Activated CD8-positive, alpha-beta memory T cell treated with anti-CD3 and anti-CD28 coated beads for 36 hours (primary cell): ENCODE results near the gene RNF208. TPM values are rescaled to one million over a fixed set of nuclear protein-coding genes. Genes with fewer than 3 reads are reported as not detected.

Source experiments
- CTCF ChIA-PET: fragments of 350-600 bp; sonication (Branson Sonifier 250); formaldehyde crosslinking; loops from one replicate; lab custom pipeline; 2021; ENCODE audit warnings: antibody characterized with exemption; lab: Charles Lee
- POLR2A ChIA-PET: fragments of 350-600 bp; sonication (Branson Sonifier 250); formaldehyde crosslinking; loops from one replicate; lab custom pipeline; 2021; ENCODE audit warnings: antibody characterized with exemption; lab: Charles Lee
- total RNA-seq, 2 experiments: library from RNA; stranded (reverse); gene quantifications; one replicate each; pipeline ENCODE4 v1.2.3, GENCODE V29; 2021

RNF208 gene
- total RNA-seq, 2 experiments from 2014 or later = 3.0 to 4.1 TPM

DNA sequence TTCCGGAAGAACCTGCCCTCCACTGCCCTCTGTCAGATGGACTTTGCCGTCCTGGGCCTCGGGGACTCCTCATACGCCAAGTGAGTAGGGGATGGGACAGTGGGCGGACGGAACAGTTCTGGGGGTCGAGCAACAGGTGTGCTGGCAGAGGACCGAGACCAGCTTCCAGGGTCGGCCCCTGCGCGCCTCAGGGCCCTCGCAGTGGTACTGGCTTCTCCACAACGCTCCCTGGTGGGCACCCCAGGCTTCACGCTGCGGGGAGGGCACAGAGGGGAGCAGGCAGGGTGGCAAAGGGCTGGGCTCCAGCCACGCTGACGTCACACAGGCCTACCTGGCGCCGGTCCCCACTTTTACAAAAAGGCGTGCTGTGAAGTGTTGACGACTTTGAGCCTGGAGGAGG, 9.5 kb downstream of the RNF208 start:
- POLR2A ChIA-PET = interaction anchor here (1.3 kb wide), 1 partner anchor 28 kb away, joined by 3 read pairs; the partner anchor contains the start of gene TUBB4B
- CTCF ChIA-PET = no interaction called here

DNA sequence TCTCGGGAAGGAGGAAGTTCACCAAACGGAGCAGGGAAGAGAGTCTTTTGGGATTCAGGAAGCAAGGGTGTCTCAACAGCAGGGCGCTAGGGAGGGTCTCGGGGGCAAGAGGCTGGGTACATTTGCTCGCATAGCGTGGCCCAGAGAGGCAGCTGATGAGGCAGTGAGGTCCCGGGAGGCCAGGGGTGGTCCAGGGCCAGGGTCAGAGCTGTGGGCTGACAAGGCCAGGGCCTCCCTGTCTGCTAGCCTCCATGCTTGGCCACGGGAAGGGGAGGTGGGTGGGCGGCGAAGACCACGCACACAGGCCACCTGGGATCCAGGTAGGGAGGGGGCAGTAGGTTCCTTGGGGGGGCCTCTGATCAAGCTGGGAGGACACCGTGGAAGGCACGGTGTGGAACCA, 10.5 kb downstream of the RNF208 start:
- ChIA-PET POLR2A (interaction anchor here (1.3 kb wide), 1 partner anchor 29 kb away, joined by 3 read pairs; the partner anchor contains the start of gene TUBB4B), CTCF (no interaction called here)

DNA sequence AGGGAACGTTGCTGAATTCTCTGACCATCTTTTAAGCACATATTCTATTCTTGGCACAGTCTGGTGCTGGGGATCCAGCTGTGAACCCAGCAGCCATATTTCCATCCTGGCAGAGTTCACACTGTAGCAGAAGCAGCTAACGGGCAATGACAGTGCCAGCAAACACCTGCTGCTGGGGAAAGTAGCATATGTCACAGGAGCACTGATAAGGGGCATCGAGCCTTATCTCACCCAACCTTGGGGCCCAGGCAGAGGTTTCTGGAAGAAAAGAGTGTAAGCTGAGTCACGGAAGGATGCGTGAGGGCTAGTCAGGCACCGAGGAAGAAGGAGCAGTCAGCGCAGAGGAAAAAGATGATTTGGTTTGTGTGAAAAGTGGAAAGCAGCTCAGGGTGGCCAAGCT, 15.4 kb downstream of the RNF208 start:
- POLR2A ChIA-PET = interaction anchor here (1.8 to 3.2 kb wide), 2 partner anchors 17 to 34 kb away, joined by 5 to 15 read pairs; partner anchors contain the start of gene RNF208
- CTCF ChIA-PET = interaction anchor here (1.2 to 1.9 kb wide), 2 partner anchors 21 to 30 kb away, joined by 7 read pairs; partner anchors contain the start of gene RNF224

DNA sequence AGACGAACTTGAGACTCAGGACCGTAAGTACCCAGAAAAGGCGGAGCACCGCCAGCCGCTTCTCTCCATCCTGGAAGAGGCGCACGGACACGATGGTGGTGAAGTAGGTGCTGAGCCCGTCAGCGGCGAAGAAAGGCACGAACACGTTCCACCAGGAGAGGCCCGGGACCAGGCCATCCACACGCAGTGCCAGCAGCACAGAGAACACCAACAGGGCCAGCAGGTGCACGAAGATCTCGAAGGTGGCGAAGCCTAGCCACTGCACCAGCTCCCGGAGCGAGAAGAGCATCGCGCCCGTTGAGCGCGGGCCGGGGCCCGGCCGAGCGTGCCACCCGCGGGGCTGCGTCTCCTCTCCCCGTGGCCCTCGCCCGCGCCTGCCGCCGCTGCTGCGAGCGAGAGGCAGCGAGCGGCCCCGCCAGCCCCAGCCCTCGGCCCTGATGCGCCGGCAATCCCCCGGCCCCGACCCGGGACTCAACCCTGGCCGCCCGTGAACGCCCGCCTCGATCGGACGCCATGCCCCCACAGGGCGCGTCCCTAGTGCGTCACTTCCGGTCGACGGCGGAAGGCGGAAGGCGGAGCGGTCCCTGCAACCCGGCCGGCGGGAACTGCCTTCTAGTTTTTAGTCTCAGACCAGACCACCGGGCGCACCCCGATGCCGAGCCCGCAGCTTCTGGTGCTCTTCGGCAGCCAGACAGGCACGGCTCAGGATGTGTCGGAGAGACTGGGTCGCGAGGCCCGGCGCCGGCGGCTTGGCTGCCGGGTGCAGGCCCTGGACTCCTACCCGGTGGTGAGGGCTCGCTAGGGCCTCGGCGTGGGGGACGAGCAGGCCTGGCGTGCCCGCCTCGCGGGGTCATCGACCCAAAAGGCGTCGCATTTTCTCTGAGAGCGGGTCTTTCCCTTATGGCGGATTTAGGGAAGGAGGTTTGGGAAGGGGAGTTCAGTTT, 16.6 kb downstream of the RNF208 start, which contains the start of the genes NDOR1 and TMEM203:
Gene NDOR1 (plus strand): TSS at position 575 of the 944 bp plus-strand sequence. CDS start 78 bp downstream, at position 653.
Gene TMEM203 (minus strand): TSS at position 523 of the 944 bp plus-strand sequence. CDS start 234 bp downstream, at position 289.
- POLR2A ChIA-PET = interaction anchor here (1.3 to 3.2 kb wide), 3 partner anchors 17 to 35 kb away, joined by 6 to 15 read pairs (median 7); partner anchors contain the start of genes ANAPC2, RNF208, SSNA1 and TUBB4B
- CTCF ChIA-PET = interaction anchor here (1.0 to 5.0 kb wide), 5 partner anchors 10 to 76 kb away, joined by 3 to 21 read pairs (median 4); partner anchors contain the start of genes ANAPC2 and SSNA1

DNA sequence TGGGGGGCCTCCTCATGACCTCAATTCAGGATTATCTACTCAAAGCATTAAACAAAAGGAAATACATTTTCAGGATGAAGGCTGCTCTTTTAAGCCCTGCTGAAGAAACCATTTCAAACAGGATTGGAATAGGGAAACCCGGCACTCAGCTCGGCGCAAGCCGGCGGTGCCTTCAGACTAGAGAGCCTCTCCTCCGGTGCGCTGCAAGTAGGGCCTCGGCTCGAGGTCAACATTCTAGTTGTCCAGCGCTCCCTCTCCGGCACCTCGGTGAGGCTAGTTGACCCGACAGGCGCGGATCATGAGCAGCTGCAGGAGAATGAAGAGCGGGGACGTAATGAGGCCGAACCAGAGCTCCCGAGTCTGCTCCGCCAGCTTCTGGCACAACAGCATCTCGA, 17.3 kb downstream of the RNF208 start:
- CTCF ChIA-PET = interaction anchor here (1.0 to 5.0 kb wide), 6 partner anchors 10 to 75 kb away, joined by 3 to 21 read pairs (median 5); partner anchors contain the start of genes ANAPC2, RNF224 and SSNA1

DNA sequence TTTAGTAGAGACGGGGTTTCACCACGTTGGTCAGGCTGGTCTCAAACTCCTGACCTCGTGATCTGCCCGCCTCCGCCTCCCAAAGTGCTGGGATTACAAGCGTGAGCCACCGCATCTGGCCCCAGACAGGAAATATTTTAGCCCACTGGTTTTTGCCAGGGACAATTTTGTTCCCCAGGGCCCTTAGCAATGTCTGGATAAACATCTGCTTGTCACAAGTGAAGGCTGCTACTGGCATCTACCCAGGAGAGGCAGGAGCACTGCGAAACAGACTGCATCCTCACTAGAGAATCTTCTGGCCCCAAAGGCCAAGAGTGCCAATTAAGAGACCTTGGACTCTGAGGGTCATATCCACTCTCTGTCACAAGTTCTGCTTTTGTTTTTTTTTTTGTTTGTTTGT, 19.1 kb downstream of the RNF208 start:
- CTCF ChIA-PET = interaction anchor here (0.7 to 5.0 kb wide), 5 partner anchors 14 to 174 kb away, joined by 3 to 21 read pairs (median 3); partner anchors contain the start of genes ANAPC2, RNF224 and SSNA1
- POLR2A ChIA-PET = no interaction called here

More for the DNA sequence above, 17.3 kb downstream of the RNF208 start:
- POLR2A ChIA-PET = interaction anchor here (1.3 to 3.2 kb wide), 3 partner anchors 16 to 36 kb away, joined by 6 to 15 read pairs (median 7); partner anchors contain the start of genes ANAPC2, RNF208, SSNA1 and TUBB4B

DNA sequence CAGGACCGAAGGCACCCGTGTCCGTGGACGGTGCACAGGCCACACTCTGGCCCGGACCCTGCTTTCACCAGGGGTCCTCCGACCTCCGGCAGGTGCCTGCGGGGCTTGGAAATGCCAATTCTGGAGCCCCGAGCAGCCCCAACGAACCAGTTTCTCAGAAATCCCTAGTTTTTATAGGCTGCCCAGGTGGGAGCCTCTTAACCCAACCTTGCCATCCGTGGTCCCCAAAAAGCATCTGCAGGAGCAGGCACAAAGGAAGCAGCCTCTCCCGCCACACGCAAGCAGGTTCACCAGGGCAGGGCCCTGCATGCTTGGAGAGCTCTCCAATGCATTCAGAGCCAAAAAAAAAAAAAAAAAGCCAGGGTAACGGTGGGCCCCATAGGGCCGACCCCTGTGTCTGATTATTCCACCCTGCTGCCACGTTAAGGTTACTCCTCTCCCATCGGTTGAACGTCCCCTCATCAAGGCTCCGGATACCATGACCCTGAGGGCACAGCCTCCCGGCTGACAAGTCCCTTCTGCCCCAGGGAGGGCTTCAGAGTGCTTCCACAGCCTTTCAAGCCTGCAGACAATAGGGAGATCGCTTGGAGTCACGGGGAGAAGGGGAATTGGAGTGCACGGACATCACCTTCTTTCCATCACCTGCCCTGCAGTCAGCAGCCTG, 20.7 kb downstream of the RNF208 start:
- ChIA-PET POLR2A (interaction anchor here (0.7 to 1.5 kb wide), 5 partner anchors 13 to 86 kb away, joined by 3 to 10 read pairs (median 6); partner anchors contain the start of genes ANAPC2, SSNA1 and TUBB4B), CTCF (interaction anchor here (0.6 to 5.0 kb wide), 5 partner anchors 13 to 372 kb away, joined by 3 to 21 read pairs (median 5); partner anchors contain the start of genes ANAPC2 and SSNA1)

DNA sequence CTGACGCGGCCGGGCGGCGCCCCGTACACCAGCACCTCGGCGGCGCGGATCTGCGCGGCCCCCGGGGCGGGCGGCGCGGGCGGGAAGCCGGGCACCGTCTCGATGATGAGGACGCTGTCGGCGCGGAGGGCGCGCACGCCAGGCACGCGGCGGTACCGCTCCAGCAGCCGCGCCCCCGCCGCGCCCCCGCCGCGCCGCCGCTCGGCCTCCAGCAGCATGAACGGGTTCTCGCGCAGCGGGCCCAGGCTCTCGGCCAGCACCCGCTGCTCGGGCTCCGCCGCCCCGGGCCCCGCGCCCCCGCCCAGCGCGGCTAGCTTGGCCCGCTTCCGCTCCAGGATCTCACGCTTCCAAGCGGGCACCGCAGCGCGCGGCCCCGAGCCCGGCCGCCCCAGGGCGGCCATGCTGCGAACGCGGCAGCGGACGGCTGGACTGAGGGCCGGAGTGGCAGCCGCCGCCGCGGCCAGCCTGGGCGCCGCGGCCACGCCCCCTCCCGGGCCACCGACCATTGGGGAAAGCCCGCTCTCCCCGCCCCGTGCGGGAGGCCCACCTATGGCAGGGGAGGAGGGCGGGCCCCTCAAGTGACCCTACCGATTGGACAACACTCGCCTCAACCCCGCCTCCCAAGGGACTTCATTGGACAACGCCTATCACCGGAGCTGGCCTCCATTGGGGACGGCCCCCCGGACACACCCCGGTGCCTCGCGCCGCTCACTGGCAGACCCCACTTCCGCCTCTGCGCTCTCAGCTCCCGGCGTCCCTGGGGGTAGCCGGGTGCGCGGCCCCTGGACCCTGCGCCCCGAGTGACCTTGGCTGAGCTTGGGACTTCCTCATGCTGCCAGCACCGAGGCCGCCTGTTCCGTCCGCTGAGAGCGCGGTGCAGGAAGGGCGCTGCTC, 21.5 kb downstream of the RNF208 start, which contains the start of gene TPRN:
Gene TPRN (minus strand): TSS at position 431 of the 894 bp plus-strand sequence. CDS start 30 bp downstream, at position 401.
- POLR2A ChIA-PET = interaction anchor here (0.5 to 1.5 kb wide), 8 partner anchors 12 to 399 kb away, joined by 3 to 10 read pairs (median 4); partner anchors contain the start of genes ANAPC2, SSNA1 and TUBB4B
- CTCF ChIA-PET = interaction anchor here (0.5 to 5.0 kb wide), 5 partner anchors 12 to 373 kb away, joined by 3 to 21 read pairs (median 5); partner anchors contain the start of genes ANAPC2 and SSNA1

DNA sequence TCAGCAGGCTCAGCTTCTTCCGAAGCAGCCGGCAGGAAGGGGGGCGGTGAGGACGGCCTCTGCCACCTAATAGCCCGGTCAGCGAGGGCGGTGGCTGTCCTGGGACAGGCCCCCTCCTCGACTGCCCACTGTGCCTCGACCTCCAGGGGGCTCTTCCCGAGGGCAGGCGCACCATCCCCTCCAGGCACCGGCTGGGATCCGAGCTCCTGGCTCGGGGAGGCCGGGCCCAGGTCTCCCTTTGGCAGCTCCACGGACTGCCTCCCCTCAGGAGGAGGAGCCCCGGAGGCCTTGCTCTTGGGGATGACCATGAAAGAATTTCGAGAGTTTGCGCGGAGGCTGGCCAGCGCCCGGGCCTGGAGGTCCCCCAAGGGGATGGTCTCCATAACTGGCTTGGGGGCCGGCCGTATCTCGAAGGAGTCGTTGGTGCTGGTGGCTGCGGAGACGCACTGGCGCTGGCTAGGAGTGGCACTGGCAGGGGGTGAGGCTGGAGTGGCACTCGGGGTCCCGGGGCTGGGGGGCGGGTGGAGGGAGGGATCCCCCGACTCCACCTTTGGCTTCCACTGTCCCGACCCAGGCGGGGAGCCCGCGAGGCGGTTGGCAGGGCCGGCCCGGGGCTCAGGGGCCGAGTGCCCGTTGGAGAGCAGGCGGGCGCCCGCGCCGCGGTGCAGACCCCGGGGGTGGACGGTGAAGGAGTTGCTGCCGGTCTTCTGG, 22.5 kb downstream of the RNF208 start:
- ChIA-PET CTCF (interaction anchor here (0.6 to 1.6 kb wide), 2 partner anchors 37 to 150 kb away, joined by 3 to 6 read pairs; no protein-coding TSS in a partner anchor), POLR2A (interaction anchor here (1.8 kb wide), 1 partner anchor 11 kb away, joined by 4 read pairs; the partner anchor contains the start of genes ANAPC2 and SSNA1)

DNA sequence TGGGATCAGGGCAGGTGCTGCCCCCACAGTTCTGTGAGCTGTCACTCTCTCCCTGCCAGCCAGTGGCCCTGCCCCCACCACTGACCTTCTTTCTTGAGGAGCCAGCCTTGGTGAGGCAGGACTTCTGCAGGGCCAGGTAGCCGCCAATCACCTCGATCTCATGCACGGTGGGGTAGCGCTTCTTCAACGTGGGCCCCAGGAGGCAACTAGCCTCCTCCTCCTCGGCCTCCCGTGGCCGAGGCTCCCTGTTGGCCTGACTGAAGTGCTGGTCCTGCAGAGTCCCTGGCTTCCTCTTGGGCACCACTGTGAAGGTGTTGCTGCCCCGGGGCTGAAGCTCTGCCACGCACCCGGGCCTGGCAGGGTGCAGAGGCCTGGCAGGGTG, 23.1 kb downstream of the RNF208 start:
- ChIA-PET CTCF (interaction anchor here (0.6 to 1.6 kb wide), 3 partner anchors 10 to 150 kb away, joined by 3 to 6 read pairs (median 5); partner anchors contain the start of genes ANAPC2 and SSNA1), POLR2A (interaction anchor here (1.8 kb wide), 1 partner anchor 10 kb away, joined by 4 read pairs; the partner anchor contains the start of genes ANAPC2 and SSNA1)

DNA sequence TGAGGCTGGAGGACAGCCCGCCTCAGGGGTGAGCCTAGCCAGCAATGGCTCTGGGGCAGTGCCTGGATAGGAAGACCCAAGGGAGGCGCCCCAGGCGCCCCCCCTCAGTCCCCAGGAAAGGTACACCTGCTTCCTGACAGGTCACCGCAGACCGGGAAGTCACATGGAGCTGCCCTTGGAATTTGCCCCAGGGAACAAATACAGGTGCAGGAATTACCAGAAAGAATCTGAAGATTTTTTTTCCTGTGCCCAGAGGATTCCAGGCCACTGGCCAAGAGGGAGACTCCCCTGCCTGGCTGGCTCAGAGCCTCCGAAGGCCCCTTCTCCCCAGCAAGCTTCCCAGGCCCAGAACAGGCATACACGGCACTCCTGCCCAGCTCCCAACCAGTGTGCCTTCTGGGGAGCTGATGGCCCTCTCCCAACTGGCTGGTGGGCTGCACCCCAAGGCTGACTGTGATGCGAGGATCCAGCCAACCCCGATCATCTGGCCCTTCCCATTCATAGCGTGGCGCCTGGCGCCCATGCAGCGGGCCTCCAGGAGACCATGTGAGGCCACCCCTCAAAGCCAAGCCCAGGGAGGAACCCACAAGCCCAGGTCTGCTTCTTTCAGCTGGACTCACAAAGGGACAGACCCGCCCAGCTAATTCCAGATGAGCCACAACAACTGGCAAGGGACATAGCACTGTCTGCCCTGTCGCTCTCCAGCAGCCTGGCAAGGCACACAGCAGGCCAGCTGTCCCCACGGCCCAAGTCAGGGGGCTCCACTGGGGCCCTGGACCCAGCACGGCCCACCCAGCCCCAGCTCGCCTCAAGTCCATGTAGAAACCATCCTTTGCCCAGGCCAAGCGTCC, 23.8 kb downstream of the RNF208 start:
- ChIA-PET CTCF (interaction anchor here (0.8 to 1.6 kb wide), 3 partner anchors 9 to 38 kb away, joined by 3 to 6 read pairs (median 5); partner anchors contain the start of genes ANAPC2 and SSNA1), POLR2A (interaction anchor here (1.8 kb wide), 1 partner anchor 10 kb away, joined by 4 read pairs; the partner anchor contains the start of genes ANAPC2 and SSNA1)

DNA sequence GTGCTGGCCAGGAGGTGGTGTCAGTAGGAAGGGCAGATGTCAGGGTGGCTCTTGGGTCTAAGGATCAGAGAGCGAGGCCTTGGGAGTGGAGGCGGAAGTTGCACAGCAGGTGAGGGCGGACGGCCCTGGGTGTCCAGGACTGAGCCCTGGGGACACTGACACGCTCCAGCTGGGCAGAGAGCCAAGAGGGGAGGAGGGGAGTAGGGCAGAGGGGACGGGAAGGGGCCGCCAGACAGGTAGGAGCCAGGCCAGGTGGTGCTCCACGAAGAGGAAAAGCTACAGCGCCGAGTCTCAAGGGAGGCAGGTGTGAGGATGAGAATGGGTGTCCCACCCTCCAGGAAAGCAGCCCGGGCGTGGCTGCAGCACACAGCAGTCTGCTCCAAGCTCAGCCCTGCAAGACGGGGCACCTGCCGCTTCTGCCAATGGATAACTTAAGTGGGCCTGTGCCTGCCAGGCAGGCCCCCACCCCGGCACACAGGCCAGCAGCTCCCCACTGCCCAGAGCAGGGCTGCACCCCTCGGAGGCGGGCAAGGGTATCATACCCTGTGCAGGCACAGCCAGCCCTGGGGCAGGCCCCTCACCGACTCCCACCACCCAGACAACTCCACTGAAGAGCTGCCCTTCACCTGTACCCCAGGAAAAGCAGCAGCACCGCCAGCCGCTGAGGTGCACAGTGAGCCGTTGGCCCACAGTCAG, 26.4 kb downstream of the RNF208 start:
- ChIA-PET CTCF (interaction anchor here (0.6 to 1.4 kb wide), 4 partner anchors 7 to 81 kb away, joined by 3 to 4 read pairs (median 3); partner anchors contain the start of genes ANAPC2, DPP7, NDOR1 and SSNA1), POLR2A (interaction anchor here (0.5 kb wide), 1 partner anchor 398 kb away, joined by 3 read pairs; no protein-coding TSS in a partner anchor)

DNA sequence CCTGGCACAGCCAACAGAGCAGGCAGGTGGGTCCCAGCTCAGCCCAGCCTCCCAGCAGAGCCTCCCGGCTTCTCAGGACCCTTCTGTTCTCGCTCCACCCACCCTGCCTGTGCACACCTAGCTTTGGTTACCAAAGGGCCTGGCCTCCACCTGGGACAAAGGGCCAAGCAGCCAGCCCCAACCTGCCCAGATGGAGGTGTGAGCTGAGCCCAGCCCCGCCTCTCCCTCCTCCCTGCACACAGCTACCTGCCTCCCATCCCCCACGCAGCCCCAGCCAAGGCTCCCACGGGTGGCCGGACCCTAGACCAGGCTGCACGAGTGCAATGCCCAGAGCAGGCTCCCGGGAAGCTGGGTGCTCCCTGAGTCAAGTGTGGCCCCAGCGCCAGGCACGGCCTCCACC, 27.1 kb downstream of the RNF208 start:
- POLR2A ChIA-PET = no interaction called here
- CTCF ChIA-PET = interaction anchor here (1.0 to 1.4 kb wide), 2 partner anchors 10 to 80 kb away, joined by 3 to 4 read pairs; partner anchors contain the start of genes DPP7, NDOR1 and TMEM203

DNA sequence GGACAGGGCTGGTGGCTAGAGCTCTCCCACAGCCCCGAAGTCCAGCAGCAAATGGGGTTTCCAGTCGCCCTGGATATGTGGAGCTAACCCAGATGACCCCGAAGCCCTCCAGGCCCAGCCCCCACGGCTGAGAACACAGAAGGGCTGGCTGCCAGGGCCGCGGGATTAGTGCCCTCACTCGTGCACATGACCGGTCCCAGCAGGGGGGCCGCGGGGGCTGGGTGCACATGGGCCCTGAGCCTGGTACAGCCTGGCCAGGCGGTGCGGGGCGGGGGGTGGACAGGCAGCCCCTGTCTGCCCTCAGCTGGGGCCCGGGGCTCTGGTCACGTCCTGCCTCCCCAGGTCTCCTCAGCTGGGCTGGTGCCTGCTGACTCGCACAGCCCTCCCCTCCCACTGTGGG, 27.7 kb downstream of the RNF208 start:
- ChIA-PET CTCF (interaction anchor here (1.2 to 1.4 kb wide), 2 partner anchors 10 to 11 kb away, joined by 3 to 4 read pairs; partner anchors contain the start of genes NDOR1 and TMEM203), POLR2A (no interaction called here)
